GM18867 (cell line): ENCODE data around the gene HAGH.
"Not testable (repeated sequence)": the region's sequence is repeated elsewhere in the genome, so short reads cannot be mapped to it uniquely, and the experiment has no call there.

Experiments used
- ATAC-seq: cut with Tn5 transposase; IDR thresholded peaks from one replicate; pipeline ENCODE4 v1.9.1; 2021; ENCODE audit warnings: mild to moderate bottlenecking, moderate library complexity; ENCODE audit not compliant: unreplicated experiment

HAGH gene

GRCh38 chr16:1815461-1815860, 11.2 kb downstream of the HAGH start:
- no peak for ATAC-seq

DNA sequence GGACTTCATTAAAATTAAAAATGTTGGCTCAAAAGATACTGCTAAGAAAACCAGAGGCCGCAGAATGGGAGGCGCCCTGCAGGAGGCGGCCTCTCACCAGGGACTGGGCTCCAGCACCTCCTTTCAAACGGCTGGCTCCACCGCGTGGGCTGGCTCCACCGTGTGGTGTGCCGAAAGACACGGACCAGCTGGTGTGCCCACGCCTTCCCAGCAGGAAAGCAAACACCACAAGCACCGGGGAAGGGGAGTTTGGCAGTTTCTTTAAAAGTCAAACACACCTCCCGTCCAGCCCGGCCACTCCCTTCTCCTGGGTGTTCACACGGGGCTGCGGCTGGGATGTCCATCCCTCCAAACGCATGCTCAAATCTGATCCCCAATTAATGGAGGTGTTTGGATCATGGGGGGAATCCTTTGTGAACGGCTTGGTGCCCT, 13.9 kb downstream of the HAGH start:
- no peak for ATAC-seq

DNA sequence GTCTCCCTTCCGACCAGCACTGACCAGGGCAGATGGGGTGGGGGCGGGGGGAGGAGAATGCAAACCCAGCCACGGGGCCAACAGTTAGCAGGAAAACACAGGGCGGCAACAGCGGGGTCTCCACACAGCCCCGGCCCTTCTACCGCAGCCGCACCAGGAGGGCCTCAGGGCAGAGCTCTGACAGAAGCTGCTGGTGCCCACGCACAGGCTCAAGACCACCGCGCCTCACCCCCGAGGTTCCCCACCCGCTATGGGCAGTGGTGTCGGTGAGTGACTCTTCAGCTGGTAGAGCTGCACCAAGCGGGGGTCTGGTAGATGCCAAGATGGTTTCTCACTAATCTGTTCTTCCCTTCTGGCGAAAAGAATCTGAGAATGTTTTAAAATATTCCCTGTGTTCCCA, 16.1 kb downstream of the HAGH start:
- no peak for ATAC-seq

GRCh38 chr16:1810106-1810505, 16.5 kb downstream of the HAGH start:
- no peak for ATAC-seq

DNA sequence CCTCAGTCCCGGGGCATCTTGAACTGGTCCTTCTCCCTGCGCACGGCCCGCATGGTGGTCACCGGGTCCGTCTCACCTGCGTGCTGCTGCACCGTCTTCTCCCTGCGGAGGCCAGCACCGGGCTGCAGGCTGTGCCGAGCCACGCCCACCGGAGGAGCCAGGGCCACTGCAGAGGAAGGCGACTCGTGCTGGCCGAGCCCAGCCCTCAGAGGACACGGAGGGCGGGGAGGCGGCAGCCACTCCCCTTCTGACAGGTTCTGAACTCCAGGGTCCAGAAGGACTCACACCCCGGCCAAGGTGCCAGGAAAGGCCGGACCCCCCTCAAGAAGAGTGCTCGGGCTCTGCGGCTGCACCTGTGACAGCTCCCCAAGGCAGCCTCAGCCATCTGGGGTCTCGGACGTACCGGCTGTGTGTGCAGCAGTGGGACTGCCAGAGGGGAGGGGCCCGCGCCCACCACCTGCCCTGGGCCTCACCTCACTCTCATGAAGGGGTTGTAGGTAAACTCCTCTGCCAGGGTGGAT, 17.3 kb downstream of the HAGH start:
- no peak for ATAC-seq

- ATAC-seq = no peak
Observed at GRCh38 chr16:1808691-1809090, 17.9 kb downstream of the HAGH start.

DNA sequence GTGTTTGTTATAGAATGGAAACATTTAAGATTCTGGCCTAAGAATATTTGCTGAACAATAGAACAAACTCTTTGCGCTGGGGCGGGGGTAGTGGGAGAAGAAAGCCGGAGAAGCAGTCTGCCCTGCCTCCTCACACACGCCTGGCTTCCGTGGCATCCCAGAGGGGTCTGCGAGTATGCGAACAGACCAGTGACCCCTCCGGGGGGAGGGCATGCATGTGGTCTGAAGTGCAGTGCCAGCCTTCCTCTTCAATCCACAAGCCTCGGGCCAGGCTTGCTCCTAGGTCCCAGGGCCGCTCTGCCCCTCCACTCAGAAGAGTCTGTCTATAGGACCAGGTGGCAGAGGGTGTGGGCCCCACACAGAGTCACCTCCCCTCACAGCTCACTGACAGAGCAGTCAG, 19.0 kb downstream of the HAGH start:
- ATAC-seq = no peak

- ATAC-seq = no peak
Observed at GRCh38 chr16:1800701-1801100, 25.9 kb downstream of the HAGH start.

DNA sequence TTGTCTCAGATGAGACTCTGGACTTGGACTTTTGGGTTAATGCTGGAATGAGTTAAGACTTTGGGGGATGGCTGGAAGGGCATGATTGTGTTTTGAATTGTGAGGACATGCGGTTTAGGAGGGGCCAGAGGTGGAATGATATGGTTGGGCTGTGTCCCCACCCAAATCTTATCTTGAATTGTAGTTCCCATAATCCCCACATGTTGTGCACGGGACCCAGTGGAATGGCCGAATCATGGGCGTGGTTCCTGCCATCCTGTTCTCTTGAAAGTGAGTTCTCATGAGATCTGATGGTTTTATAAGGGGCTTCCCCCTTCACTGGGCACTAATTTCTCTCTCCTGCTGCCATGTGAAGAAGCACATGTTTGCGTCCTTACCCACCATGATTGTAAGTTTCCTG, 27.4 kb downstream of the HAGH start:
- ATAC-seq = not testable (repeated sequence)

DNA sequence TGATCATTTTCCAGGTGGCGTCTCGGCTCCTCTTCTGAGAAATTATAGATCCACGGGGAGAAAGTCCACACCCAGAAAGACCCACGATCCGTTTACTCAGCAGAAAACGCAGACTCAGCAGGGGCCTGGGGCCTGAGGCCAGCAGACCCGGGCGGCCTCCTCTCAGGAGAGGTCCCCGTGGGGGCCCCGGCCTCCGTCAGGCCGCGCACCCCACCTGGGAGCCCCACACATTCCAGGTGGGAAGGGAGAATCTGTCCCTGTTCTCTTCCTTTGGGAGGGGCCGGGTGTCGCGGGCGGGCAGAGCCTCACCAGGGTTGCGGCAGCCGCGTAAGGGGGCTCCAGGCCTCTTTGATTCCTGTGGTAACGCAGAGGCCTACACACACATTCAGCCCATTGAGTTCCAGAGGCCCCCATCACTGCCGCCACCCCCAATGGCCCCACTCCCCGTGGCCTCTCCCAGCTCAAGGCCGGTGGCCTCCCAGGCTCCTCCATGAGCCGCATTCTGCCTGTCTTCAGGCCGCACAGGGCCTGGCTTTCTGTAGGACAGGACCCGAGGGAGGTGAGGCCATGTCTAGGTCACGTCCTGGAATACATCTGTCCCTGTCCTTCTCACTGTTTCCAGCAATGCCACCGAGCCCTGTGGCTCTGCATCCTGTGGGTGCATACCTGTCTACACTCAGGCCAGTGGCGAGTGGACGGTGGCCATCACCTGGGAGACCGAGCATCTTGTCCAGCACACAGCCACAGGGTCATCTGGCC, 31.5 kb downstream of the HAGH start:
- ATAC-seq = no peak

DNA sequence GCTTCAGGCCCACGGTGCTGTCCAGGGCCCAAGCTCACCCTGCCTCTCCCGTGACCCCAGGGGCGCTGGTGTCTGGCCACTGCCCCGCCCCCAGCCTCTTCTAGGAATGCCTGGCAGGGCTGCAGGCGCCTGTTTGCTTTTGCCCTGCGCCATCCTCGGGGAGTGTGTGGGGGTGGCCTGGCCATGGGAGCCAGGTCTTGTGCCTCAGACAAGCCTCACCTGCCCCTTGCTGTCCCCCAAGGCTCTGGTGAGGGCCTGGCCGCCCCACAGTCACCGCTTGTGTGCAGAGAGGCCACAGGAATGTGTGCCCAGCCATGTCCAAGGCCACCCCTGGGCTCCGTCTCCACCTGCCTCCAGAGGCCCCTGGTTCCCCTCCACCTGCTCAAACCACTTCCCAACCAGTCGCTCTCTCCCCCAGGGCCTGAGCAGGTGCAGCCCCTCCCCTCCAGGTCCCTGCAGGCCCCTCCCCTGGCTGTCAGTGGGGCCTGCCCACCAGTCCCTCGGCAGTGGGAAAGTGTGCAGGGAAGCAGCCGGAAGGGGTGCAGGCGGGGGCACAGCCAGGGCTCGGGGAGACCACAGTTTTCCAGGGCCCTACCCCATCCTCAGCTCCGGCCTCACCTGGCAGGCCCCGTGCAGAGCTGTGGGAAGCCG, 32.3 kb downstream of the HAGH start:
- ATAC-seq = no peak

- ATAC-seq = no peak
Observed at GRCh38 chr16:1793578-1794220, 32.9 kb downstream of the HAGH start, which contains the start of gene IGFALS. IGFALS (minus strand) TSS chr16:1793705; CDS start chr16:1793652, 53 bp downstream.

GRCh38 chr16:1792836-1793577, 33.6 kb downstream of the HAGH start:
- no peak for ATAC-seq

DNA sequence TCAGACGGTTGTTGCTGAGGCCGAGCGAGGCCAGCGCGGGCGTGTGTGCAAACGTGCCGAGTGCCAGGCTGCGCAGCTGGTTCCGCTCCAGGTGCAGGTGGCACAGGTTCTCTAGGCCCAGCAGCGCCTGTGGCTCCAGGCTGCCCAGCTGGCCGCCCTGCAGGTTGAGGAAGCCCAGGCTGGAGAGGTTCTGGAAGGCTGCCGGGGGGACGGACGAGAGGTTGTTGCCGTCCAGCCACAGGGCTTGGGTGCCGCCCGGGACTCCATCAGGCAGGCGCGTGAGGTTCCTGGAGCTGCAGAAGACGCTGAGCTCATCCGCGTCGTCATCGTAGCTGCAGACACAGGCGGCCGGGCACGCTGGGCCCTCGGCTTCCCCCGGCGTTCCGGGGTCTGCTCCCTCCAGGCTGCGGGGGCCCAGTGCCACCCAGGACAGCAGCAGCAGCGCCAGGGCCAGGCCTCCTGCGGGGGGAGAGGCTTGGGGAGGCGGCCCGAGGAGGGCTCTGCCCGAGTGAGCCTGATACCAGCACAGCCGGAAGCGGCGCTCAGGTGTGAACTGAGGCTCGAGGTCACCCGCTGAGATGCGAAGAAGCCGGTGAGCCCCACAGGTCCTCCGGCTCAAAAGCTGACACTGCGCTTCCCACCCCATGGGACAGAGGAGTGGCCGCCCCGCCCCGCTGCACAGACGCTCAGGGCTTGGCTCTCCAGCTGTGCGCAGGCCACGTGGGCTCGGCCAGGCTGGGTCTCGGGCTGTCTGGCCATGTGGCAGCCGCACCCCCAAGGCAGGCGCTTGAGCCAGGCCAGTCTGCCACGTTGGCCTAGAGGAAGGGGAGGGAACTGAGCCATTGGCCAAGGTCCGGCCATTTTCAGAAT, 34.4 kb downstream of the HAGH start:
- no peak for ATAC-seq

DNA sequence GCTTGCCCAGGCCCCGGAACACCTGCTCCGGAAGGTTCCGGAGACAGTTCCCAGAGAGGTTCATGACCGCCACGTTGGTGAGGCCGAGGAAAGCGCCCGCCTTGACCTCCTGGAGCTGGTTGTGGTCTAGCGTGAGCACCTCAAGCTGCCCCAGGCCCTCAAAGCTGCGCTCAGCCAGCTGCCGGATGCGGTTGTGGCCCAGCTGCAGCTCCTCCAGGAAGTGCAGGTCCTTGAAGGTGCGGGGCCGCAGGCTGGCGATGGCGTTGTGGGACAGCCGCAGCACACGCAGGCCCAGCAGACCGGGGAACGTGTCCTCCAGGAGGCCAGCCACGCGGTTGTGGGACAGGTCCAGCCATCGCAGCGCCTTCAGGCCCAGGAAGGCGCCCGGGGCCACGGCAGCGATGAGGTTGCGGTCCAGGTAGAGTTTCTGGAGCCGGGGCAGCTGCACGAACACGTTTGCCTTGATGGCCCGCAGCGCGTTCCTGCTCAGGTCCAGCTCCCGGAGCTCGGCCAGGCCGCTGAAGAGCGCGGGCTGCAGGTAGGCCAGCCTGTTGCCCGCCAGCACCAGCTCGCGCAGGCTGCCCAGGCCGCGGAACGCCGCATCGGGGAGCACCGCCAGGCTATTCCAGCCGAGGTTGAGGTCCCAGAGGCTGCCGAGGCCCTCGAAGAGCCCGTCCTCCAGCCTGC, 35.2 kb downstream of the HAGH start:
- ATAC-seq = no peak

DNA sequence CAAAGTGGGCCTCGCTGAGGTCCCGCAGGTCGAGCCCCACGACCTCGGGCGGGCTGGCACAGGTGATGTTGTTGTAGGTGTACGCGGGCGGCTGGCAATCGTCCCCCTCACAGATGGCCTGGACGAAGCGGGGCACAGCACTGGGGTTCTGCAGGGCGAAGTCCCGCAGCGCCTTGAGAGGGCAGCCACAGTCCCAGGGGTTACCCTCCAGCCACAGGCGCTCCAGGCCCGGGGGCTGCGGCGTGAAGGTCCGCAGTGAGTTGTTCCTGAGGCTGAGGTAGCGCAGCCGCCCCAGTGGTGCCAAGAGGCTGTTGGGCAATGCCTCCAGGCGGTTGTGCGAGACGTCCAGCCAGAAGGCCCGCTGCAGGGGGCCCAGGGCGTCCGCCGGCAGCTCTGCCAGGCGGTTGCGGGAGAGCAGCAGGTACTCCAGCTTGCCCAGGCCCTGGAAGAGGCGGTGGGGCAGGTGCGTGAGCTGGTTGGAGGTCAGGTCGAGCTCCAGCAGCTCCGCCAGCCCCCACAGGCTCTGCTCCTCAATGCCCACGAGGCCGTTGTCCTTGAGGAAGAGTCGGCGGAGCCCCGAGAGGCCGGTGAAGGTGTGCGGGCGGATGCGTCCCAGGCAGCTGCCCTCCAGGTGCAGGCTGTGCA, 35.9 kb downstream of the HAGH start:
- no peak for ATAC-seq

- no peak for ATAC-seq
Observed at GRCh38 chr16:1790261-1790610, 36.4 kb downstream of the HAGH start.

- no peak for ATAC-seq
Observed at GRCh38 chr16:1789643-1790045, 37.0 kb downstream of the HAGH start.

DNA sequence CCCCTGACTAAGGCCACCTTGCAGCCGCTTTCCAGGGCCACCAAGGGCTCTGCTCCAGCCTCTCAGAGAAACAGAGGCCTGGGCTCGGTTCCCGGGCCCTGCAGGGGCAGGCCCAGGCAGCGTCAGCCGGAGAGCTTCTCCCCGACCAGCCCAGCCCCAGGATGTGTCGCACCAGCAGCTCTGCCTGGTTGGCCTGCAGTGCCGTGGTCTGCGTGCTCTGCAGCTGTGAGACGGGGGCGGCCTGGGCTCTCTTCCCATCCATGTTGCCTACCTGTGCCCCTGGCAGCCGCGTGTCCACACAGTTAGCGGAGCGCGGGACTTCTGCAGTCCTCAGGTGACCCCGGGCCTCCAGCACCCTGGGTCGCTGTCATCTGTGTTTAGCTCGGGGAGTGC, 37.9 kb downstream of the HAGH start:
- ATAC-seq = no peak
